GM21390 (cell line): ENCODE results near the gene CSAG2.
"Not testable (repeated sequence)": the region's sequence is repeated elsewhere in the genome, so short reads cannot be mapped to it uniquely, and the experiment has no call there.

Experiments used
- ATAC-seq: cut with Tn5 transposase; IDR thresholded peaks from one replicate; pipeline ENCODE4 v1.9.1; 2021; ENCODE audit not compliant: unreplicated experiment

Gene CSAG2

GRCh38 chrX:152709173-152709572 is at the start of gene CSAG2:
Gene CSAG2 (minus strand): TSS chrX:152709273. CDS start chrX:152709112, 161 bp downstream.
- ATAC-seq: not testable (repeated sequence)

GRCh38 chrX:152754871-152755270 is 45.8 kb upstream of the CSAG2 start:
- not testable (repeated sequence) for ATAC-seq

DNA sequence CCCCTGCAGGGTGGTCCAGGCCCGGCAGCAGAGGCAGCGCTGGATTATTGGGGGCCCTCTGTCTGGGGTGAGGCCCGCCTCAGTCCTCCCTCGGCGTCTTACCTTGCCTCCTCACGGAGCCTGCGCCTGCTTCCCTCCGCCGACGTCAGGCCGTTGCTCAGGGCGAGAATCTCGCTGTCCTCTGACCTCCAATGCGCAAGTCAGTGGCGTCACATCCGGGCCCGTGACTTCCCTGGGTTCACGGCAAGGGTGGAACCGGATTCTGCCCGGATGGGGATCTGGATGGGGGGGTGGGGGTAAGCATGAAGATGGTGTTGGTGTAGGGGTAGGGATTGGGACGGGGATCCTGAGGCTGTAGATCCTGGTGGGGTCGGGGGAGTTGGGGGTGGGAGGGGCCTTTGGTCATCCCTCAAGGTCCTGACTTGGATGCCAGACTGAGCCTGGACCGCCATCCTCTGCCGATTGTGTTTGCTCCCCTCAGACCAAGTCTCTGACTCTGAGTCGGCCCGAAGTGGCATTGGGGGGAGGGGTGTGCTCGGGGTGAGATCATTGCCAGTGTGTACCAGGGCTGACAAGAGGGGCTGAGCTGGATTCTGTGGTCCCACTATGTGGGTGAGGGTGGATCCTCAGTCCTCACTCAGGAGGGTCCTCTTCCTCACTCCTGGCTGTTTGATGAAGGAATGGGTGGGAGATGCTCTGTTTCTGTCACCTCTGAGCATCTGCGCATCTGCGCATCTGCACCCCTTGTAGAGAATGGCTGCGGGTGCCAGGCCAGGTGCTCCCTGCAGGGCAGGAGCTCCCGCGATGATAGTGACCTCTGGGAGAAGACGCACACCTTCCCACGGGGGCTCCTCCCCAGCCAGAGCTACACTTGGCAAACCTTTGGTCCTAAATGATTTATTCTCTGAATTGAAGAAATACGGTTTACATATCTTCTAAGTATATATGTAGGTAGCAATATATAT is 44.9 kb upstream of the CSAG2 start, which contains the start of gene MAGEA2:
MAGEA2 (minus strand) TSS at position 157 of the 965 bp plus-strand sequence. CDS start 2,479 bp downstream, outside the sequence.
- ATAC-seq: not testable (repeated sequence)

- ATAC-seq: no peak
These were observed 29.5 kb upstream of the CSAG2 start for GRCh38 chrX:152738560-152738959.

- not testable (repeated sequence) for ATAC-seq
These were observed 27.5 kb upstream of the CSAG2 start for GRCh38 chrX:152736528-152736927.

- no peak for ATAC-seq
These were observed 26.9 kb upstream of the CSAG2 start for GRCh38 chrX:152735860-152736511.

DNA sequence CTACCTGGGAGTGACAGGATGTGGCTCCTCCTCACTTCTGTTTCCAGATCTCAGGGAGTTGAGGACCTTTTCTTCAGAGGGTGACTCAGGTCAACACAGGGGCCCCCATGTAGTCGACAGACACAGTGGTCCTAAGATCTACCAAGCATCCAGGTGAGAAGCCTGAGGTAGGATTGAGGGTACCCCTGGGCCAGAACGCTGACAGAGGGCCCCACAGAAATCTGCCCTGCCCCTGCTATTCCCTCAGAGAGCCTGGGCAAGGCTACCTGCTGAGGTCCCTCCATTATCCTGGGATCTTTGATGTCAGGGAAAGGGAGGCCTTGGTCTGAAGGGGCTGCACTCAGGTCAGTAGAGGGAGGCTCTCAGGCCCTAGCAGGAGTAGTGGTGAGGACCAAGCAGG is 26.0 kb upstream of the CSAG2 start:
- ATAC-seq: no peak

- ATAC-seq: not testable (repeated sequence)
These were observed 25.2 kb upstream of the CSAG2 start for GRCh38 chrX:152734143-152734858.

- no peak for ATAC-seq
These were observed 24.3 kb upstream of the CSAG2 start, which contains the start of the genes CSAG1 and MAGEA12 for GRCh38 chrX:152733261-152733975. Gene CSAG1 (minus strand): TSS chrX:152733721. CDS start chrX:152732460, 1,261 bp downstream. Gene MAGEA12 (plus strand): TSS chrX:152733757. CDS start chrX:152736162, 2,405 bp downstream.

DNA sequence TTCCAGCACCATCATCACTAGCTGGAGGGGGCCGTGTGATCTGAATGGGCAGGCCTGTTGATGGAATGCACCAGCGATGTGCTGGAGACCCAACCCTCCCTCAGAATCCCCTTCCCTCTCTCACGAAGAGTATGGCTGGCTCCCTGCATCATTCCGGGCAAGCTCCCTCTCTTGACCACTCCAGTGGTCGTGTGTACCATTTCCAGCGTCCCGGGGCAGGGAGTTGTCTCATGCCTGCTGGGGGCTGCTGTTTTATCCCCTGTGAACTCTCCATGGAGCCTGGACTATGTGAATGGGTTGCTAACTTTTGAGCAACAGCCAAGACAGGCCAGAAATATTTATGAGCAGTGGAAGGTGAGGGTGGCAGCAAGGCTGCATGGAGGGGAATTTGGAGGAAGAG is 16.3 kb upstream of the CSAG2 start:
- no peak for ATAC-seq

- not testable (repeated sequence) for ATAC-seq
These were observed 5.0 kb upstream of the CSAG2 start, which contains the start of gene MAGEA2B for GRCh38 chrX:152713815-152714787. Gene MAGEA2B (plus strand): TSS chrX:152714628. CDS start chrX:152717107, 2,479 bp downstream.

DNA sequence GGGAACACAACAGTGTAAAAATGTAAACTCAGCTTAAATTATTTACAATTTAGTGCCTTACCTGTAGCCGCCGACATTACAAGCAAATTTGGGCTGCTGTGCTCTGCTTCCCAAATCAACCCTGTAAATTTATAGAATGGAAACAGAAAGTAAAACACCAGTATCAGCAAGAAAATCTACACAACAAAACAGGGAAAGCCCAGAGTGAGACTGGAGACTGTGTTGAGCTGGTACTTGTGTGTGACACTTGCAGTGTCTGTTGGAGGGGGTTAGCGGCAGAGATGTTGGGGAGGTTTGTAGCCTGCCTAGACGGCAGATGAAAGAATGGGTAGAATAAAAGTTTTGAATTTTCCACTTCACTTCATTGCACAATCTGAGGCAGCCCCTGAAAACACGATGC is 4.1 kb upstream of the CSAG2 start:
- not testable (repeated sequence) for ATAC-seq

DNA sequence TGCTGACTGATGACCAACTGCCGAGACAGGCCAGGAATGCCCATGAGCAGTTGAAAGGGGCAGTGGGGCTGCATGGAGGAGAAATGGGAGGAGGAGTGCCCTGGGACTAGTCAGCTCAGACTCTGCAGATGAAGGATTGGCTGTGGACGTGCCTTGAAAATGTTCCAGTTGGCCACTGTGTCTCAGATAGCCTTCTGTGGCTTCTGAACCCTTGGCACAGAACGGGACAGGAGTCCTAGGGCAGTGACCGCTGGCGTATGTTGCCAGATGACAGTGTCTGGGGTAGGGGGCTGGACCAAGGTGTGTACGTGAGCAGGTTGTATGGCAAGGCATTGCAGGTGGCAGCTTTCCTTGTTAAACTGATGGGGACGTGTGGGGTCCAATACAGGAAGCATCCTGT is 2.6 kb downstream of the CSAG2 start:
- not testable (repeated sequence) for ATAC-seq

GRCh38 chrX:152700390-152700789 is 8.7 kb downstream of the CSAG2 start:
- not testable (repeated sequence) for ATAC-seq

DNA sequence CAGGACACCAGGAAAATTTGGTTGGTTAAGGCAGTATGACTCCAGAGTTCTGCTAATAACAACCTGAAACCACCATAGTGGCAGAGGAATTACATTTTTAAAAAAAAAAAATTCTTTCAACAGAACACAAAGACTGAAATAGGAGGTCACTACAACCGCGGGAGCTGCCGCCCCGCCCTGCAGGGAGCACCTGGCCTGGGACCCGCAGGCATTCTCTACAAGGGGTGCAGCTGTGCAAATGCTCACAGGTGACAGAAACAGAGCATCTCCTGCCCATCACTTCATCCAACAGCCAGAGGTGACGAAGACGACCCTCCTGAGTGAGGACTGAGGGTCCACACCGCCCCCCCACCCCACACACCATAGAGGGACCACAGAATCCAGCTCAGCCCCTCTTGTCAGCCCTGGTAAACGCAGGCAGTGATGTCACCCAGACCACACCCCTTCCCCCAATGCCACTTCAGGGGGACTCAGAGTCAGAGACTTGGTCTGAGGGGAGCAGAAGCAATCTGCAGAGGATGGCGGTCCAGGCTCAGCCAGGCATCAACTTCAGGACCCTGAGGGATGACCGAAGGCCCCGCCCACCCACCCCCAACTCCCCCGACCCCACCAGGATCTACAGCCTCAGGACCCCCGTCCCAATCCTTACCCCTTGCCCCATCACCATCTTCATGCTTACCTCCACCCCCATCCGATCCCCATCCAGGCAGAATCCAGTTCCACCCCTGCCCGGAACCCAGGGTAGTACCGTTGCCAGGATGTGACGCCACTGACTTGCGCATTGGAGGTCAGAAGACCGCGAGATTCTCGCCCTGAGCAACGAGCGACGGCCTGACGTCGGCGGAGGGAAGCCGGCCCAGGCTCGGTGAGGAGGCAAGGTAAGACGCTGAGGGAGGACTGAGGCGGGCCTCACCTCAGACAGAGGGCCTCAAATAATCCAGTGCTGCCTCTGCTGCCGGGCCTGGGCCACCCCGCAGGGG is 10.8 kb downstream of the CSAG2 start, which contains the start of gene MAGEA3:
MAGEA3 (plus strand) TSS at position 843 of the 980 bp plus-strand sequence. CDS start 2,039 bp downstream, outside the sequence.
- not testable (repeated sequence) for ATAC-seq

DNA sequence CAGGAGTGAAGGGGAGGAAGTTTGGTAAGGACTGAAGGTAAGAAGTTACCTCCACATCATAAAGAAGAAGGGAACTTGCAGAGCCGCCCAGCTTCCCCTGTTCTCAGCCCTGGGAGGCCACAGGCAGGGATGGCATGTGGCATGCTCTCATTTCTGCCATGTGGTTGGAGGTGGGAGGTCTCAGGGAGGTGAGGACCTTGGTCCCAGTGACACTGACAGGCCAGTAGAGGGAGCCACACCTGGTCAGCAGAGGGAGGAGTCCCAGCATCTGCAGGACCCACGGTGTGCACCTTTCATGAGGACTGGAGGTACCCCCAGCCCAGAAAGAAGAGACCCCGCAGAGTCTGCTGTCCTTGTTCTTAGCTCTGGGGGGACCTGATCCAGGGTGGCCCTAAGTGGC is 28.1 kb downstream of the CSAG2 start:
- peak; percentile 67 for ATAC-seq

DNA sequence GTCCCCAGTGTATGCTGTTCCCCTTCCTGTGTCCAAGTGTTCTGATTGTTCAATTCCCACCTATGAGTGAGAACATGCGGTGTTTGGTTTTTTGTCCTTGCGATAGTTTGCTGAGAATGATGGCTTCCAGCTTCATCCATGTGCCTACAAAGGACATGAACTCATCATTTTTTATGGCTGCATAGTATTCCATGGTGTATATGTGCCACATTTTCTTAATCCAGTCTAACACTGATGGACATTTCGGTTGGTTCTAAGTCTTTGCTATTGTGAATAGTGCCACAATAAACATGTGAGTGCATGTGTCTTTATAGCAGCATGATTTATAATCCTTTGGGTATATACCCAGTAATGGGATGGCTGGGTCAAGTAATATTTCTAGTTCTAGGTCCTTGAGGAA is 34.4 kb downstream of the CSAG2 start:
- ATAC-seq: not testable (repeated sequence)

GRCh38 chrX:152674135-152674534 is 34.9 kb downstream of the CSAG2 start:
- ATAC-seq: no peak
